ENCODE measurements around the gene KCNN2. TPM values are rescaled to one million over a fixed set of nuclear protein-coding genes. Genes with fewer than 3 reads are reported as not detected.
"Not testable (repeated sequence)": the region's sequence is repeated elsewhere in the genome, so short reads cannot be mapped to it uniquely, and the experiment has no call there.

KCNN2 gene
- total RNA-seq, 2 donors from 2014 or later = not detected

DNA sequence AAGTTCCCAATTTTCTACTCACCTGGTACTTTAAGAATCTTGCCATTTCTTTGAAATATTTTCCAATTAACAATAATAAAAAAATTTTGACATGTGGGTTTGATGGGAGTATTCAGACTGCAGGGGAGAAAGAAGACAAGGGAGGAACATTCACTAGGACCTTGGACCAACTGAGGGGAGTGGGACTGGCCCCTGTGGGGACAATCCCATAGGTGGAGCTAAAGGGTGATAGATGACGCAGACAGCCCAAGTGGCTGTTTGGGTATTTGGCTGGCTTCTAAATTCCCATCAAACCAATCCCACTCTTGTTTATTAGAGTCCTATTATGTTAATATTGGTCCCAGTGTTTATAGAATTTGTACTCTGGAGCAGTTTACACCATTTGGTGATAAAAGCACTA lies 65.3 kb downstream of the KCNN2 start:
- no peaks in the 10 kb centered on the region for H3K27me3 ChIP-seq (replicated peaks; ENCODE audit: insufficient read depth)
- TF ChIP-seq, protein P1, sequence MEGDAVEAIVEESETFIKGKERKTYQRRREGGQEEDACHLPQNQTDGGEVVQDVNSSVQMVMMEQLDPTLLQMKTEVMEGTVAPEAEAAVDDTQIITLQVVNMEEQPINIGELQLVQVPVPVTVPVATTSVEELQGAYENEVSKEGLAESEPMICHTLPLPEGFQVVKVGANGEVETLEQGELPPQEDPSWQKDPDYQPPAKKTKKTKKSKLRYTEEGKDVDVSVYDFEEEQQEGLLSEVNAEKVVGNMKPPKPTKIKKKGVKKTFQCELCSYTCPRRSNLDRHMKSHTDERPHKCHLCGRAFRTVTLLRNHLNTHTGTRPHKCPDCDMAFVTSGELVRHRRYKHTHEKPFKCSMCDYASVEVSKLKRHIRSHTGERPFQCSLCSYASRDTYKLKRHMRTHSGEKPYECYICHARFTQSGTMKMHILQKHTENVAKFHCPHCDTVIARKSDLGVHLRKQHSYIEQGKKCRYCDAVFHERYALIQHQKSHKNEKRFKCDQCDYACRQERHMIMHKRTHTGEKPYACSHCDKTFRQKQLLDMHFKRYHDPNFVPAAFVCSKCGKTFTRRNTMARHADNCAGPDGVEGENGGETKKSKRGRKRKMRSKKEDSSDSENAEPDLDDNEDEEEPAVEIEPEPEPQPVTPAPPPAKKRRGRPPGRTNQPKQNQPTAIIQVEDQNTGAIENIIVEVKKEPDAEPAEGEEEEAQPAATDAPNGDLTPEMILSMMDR (IDR thresholded peaks at IDR 0.05) = no peak
- no peaks in the 10 kb centered on the region for H3K9me3 ChIP-seq
- ATAC-seq (ENCODE audit: insufficient number of reproducible peaks, low FRiP score, low read depth) (no peak), DNase-seq (ENCODE audit: low spot score) (no peak)
- H3K36me3 ChIP-seq = no peaks in the 10 kb centered on the region
- no peak overlapping the region for H3K27ac ChIP-seq
- H3K4me3 ChIP-seq = no peak overlapping the region
- no peaks in the 10 kb centered on the region for H3K4me1 ChIP-seq (ENCODE audit: control insufficient read depth in 1 of 2, low read depth in 2 of 2)

DNA sequence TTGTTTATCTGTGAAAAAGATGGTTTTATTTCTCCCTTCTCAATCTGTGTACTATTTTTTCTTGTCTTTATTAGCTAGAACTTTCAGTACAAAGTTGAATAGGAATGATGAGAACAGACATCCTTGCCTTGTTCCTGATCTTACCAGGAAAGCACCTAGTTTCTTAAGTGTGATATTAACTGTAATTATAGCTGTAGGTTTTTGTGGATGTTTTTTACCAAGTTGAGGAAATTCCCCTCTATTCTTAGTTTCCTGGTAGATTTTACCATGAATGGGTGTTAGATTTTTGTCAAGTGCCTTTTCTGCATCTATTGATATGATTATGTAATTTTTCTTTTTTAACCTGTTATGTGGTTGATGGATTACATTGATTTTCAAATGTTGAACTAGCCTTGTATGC lies 68.7 kb downstream of the KCNN2 start:
- Histone ChIP-seq H3K9me3 (no peaks in the 10 kb centered on the region), H3K4me3 (no peak overlapping the region), H3K27me3 (replicated peaks; ENCODE audit: insufficient read depth) (no peaks in the 10 kb centered on the region), H3K4me1 (ENCODE audit: control insufficient read depth in 1 of 2, low read depth in 2 of 2) (no peaks in the 10 kb centered on the region), H3K36me3 (no peaks in the 10 kb centered on the region), H3K27ac (no peak overlapping the region)
- TF ChIP-seq, protein P1 (IDR thresholded peaks at IDR 0.05) = no peak
- no peak for DNase-seq (ENCODE audit: low spot score)
- no peak for ATAC-seq (ENCODE audit: insufficient number of reproducible peaks, low FRiP score, low read depth)

DNA sequence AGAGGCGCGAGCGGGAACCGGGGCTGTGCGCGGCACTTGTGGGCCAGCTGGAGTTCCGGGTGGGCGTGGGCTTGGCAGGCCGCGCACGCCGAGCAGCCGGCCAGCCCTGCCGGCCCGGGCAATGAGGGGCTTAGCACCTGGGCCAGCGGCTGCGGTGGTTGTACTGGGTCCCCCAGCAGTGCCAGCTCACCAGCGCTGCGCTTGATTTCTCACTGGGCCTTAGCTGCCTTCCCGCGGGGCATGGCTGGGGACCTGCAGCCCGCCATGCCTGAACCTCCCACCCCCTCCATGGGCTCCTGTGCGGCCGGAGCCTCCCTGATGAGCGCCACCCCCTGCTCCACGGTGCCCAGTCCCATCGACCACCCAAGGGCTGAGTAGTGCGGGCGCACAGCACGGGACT lies 70.8 kb downstream of the KCNN2 start:
- not testable (repeated sequence) for H3K4me3 ChIP-seq; H3K27me3 ChIP-seq (replicated peaks; ENCODE audit: insufficient read depth); H3K9me3 ChIP-seq; H3K36me3 ChIP-seq; H3K4me1 ChIP-seq (ENCODE audit: control insufficient read depth in 1 of 2, low read depth in 2 of 2); ATAC-seq (ENCODE audit: insufficient number of reproducible peaks, low FRiP score, low read depth); H3K27ac ChIP-seq; DNase-seq (ENCODE audit: low spot score)

DNA sequence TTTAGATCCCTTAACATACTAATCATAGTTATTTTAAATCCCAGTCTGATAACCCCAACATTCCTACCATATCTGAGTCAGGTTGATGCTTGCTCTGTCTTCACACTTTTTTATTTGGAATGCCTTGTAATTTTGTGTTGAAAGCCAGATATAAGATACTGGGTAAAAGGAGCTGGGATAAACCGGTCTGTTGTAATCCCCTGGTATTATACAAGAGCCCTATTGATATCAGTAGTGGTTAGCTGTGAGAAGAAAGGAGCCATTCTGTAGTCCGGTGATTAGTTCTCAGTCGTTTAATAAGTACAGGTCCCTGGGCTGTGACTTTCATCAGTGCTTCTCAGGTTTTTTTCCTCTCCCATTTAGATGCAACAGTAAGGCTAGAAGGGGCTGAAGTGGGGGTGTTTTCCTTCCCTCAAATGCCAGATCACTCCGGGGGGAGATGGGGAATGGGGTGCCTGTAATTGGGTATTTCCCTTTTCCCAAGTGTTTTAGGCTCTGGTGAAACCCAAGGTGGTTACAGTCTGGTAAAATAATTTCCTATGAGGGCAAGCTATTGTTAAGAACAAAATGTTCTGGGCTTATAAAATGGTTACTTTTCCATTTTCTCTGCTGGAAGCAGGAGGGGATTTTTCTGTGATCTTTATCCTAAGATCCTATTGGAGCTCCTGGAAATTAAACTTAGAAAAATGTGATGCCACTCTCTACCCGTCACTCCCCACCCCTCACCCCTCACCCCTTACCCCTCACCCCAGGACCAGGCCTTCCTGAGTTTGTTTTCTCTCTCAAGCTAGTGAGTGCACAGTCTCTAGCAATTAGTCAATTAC lies 72.7 kb downstream of the KCNN2 start:
- H3K36me3 ChIP-seq = no peaks in the 10 kb centered on the region
- H3K27ac ChIP-seq = no peak overlapping the region
- ATAC-seq (ENCODE audit: insufficient number of reproducible peaks, low FRiP score, low read depth) = no peak
- TF ChIP-seq, protein P1 (IDR thresholded peaks at IDR 0.05) = no peak
- H3K9me3 ChIP-seq = no peaks in the 10 kb centered on the region
- no peak for DNase-seq (ENCODE audit: low spot score)
- H3K4me3 ChIP-seq = no peak overlapping the region
- H3K4me1 ChIP-seq (ENCODE audit: control insufficient read depth in 1 of 2, low read depth in 2 of 2) = no peaks in the 10 kb centered on the region
- no peaks in the 10 kb centered on the region for H3K27me3 ChIP-seq (replicated peaks; ENCODE audit: insufficient read depth)

DNA sequence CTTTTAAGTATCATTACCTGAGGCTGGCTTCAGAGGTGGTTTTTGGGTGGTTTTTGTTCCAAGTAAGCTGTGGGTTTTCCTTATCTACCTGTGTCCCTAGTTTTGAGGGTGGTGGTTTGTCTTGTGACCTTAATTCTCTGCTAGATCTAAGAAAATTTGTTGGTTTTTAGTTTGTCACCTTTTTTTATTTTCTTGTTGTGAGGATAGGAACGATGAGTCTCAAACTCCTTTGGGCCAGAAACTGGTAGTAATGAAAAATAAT lies 73.3 kb downstream of the KCNN2 start:
- ATAC-seq (ENCODE audit: insufficient number of reproducible peaks, low FRiP score, low read depth) (no peak), DNase-seq (ENCODE audit: low spot score) (no peak)
- H3K36me3 ChIP-seq = no peaks in the 10 kb centered on the region
- TF ChIP-seq, protein P1 (IDR thresholded peaks at IDR 0.05) = no peak
- no peak overlapping the region for H3K27ac ChIP-seq
- no peak overlapping the region for H3K4me3 ChIP-seq
- no peaks in the 10 kb centered on the region for H3K4me1 ChIP-seq (ENCODE audit: control insufficient read depth in 1 of 2, low read depth in 2 of 2)
- no peaks in the 10 kb centered on the region for H3K27me3 ChIP-seq (replicated peaks; ENCODE audit: insufficient read depth)
- H3K9me3 ChIP-seq = no peaks in the 10 kb centered on the region

DNA sequence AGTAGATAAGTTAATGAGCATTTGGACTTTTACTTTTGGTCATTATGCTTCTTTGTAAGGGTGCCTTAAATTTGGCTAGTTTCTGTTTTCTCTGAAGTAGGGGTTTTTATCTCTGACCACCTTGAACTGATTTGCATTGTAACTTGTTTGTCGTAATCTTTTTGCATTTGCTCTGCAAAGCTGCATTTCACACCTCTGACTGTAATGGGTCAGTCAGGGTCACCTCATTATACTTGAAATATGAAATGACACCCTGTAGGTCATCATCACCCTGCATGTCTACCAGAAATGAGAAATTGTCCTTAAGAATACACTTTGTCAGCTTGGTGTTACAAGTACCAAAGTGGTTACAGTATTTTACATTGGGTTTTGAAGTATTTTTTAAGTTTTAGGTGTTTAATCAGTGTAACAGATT lies 74.0 kb downstream of the KCNN2 start:
- Histone ChIP-seq H3K4me1 (ENCODE audit: control insufficient read depth in 1 of 2, low read depth in 2 of 2) (no peaks in the 10 kb centered on the region), H3K27ac (no peak overlapping the region), H3K36me3 (no peaks in the 10 kb centered on the region), H3K4me3 (no peak overlapping the region), H3K27me3 (replicated peaks; ENCODE audit: insufficient read depth) (no peaks in the 10 kb centered on the region), H3K9me3 (no peaks in the 10 kb centered on the region)
- no peak for ATAC-seq (ENCODE audit: insufficient number of reproducible peaks, low FRiP score, low read depth)
- TF ChIP-seq, protein P1 (IDR thresholded peaks at IDR 0.05) = no peak
- no peak for DNase-seq (ENCODE audit: low spot score)

All from thoracic aorta (tissue), 2 donors.